DOHH2 (cell line): Measurements from ENCODE around the gene FCRL4.

Experiments
- H3F3A ChIP-seq: fragments of 200-600 bp; sonication (generic), shearing (Covaris generic); 2 replicates; pipeline ENCODE4 v1.6.0; 2016; ENCODE audit warnings: antibody characterized with exemption, mild to moderate bottlenecking; ENCODE audit not compliant: control insufficient read depth, insufficient read depth
- H3K27ac ChIP-seq: fragments of 200-600 bp; sonication (generic); 2 replicates; pipeline ENCODE4 v1.5.1; 2014; ENCODE audit warnings: low read depth, mild to moderate bottlenecking, low read length, moderate library complexity
- H3K27me3 ChIP-seq: fragments of 200-600 bp; sonication (generic); 2 replicates; pipeline ENCODE4 v1.6.1; 2014; ENCODE audit warnings: mild to moderate bottlenecking, low read length, mixed read lengths; ENCODE audit not compliant: control insufficient read depth
- H3K36me3 ChIP-seq: fragments of 200-600 bp; sonication (generic); 2 replicates; pipeline ENCODE4 v1.6.1; 2014; ENCODE audit warnings: mild to moderate bottlenecking, low read length, moderate library complexity, mixed read lengths; ENCODE audit not compliant: control insufficient read depth
- H3K4me1 ChIP-seq: fragments of 200-600 bp; sonication (generic); 2 replicates; pipeline ENCODE4 v1.6.1; 2014; ENCODE audit warnings: mild to moderate bottlenecking, low read length, mixed read lengths; ENCODE audit not compliant: control insufficient read depth
- H3K4me2 ChIP-seq: fragments of 200-600 bp; sonication (generic); 2 replicates; pipeline ENCODE4 v1.6.0; 2014; ENCODE audit warnings: mild to moderate bottlenecking, low read length, moderate library complexity
- H3K4me3 ChIP-seq: fragments of 200-600 bp; sonication (generic); 2 replicates; pipeline ENCODE4 v1.5.1; 2014; ENCODE audit warnings: mild to moderate bottlenecking, low read length, mixed read lengths
- H3K79me2 ChIP-seq: fragments of 200-600 bp; sonication (generic); 2 replicates; pipeline ENCODE4 v1.6.1; 2014; ENCODE audit warnings: mild to moderate bottlenecking, low read length, mixed read lengths; ENCODE audit not compliant: control insufficient read depth
- H3K9me2 ChIP-seq: fragments of 200-600 bp; sonication (generic); replicated peaks from 2 replicates; pipeline ENCODE4 v1.6.1; 2014; ENCODE audit warnings: mild to moderate bottlenecking, low read length, mixed read lengths; ENCODE audit not compliant: control insufficient read depth
- H3K9me3 ChIP-seq: fragments of 200-600 bp; sonication (generic); 2 replicates; pipeline ENCODE4 v1.6.1; 2014; ENCODE audit warnings: antibody characterized with exemption, low read length, mixed read lengths; ENCODE audit not compliant: control insufficient read depth, insufficient read depth
- H4K20me1 ChIP-seq: fragments of 200-600 bp; sonication (generic); 2 replicates; pipeline ENCODE4 v1.6.0; 2014; ENCODE audit warnings: low read depth, mild to moderate bottlenecking, antibody characterized with exemption, low read length, moderate library complexity; ENCODE audit not compliant: control insufficient read depth, insufficient read depth
- EZH2phosphoT487 ChIP-seq: fragments of 200-600 bp; sonication (generic); IDR thresholded peaks from 2 replicates; pipeline ENCODE4 v1.6.1; 2017; ENCODE audit warnings: borderline replicate concordance, mild to moderate bottlenecking, antibody characterized with exemption, low read length, moderate library complexity, mixed read lengths
- TF ChIP-seq, protein P1 (sequence below): fragments of 200-600 bp; sonication (generic); IDR thresholded peaks from one replicate; pipeline ENCODE4 v1.5.1; 2014; ENCODE audit warnings: antibody characterized with exemption, mild to moderate bottlenecking, low read depth, low read length; ENCODE audit not compliant: poor library complexity, severe bottlenecking

FCRL4 gene

GRCh38 chr1:157523774-157524493 lies 74.0 kb downstream of the FCRL4 start:
- Histone ChIP-seq H3K4me1 (peaks cover 9% of the 10 kb centered on the region), H3K4me2 (no peak overlapping the region), H3K79me2 (no peaks in the 10 kb centered on the region), H4K20me1 (no peaks in the 10 kb centered on the region), H3K36me3 (no peaks in the 10 kb centered on the region), H3F3A (no peaks in the 10 kb centered on the region), H3K27me3 (no peaks in the 10 kb centered on the region), H3K9me3 (no peaks in the 10 kb centered on the region), H3K9me2 (no peaks in the 10 kb centered on the region), H3K4me3 (no peak overlapping the region), H3K27ac (no peak overlapping the region)
- no peak for TF ChIP-seq EZH2phosphoT487
- TF ChIP-seq, protein P1, sequence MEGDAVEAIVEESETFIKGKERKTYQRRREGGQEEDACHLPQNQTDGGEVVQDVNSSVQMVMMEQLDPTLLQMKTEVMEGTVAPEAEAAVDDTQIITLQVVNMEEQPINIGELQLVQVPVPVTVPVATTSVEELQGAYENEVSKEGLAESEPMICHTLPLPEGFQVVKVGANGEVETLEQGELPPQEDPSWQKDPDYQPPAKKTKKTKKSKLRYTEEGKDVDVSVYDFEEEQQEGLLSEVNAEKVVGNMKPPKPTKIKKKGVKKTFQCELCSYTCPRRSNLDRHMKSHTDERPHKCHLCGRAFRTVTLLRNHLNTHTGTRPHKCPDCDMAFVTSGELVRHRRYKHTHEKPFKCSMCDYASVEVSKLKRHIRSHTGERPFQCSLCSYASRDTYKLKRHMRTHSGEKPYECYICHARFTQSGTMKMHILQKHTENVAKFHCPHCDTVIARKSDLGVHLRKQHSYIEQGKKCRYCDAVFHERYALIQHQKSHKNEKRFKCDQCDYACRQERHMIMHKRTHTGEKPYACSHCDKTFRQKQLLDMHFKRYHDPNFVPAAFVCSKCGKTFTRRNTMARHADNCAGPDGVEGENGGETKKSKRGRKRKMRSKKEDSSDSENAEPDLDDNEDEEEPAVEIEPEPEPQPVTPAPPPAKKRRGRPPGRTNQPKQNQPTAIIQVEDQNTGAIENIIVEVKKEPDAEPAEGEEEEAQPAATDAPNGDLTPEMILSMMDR = no peak
